Measurements from ENCODE around the gene RAB11FIP4.

Gene RAB11FIP4

GRCh38 chr17:31405890-31406371 is 14.5 kb downstream of the RAB11FIP4 start:
- DNase-seq (ENCODE audit: low read depth in 2 of 2): no peak

- no peak for DNase-seq (ENCODE audit: low read depth in 2 of 2)
Measured at GRCh38 chr17:31408586-31408985, 17.1 kb downstream of the RAB11FIP4 start.

GRCh38 chr17:31411707-31412285 is 20.3 kb downstream of the RAB11FIP4 start:
- DNase-seq (ENCODE audit: low read depth in 2 of 2): no peak

GRCh38 chr17:31412511-31412910 is 21.0 kb downstream of the RAB11FIP4 start:
- no peak for DNase-seq (ENCODE audit: low read depth in 2 of 2)

DNA sequence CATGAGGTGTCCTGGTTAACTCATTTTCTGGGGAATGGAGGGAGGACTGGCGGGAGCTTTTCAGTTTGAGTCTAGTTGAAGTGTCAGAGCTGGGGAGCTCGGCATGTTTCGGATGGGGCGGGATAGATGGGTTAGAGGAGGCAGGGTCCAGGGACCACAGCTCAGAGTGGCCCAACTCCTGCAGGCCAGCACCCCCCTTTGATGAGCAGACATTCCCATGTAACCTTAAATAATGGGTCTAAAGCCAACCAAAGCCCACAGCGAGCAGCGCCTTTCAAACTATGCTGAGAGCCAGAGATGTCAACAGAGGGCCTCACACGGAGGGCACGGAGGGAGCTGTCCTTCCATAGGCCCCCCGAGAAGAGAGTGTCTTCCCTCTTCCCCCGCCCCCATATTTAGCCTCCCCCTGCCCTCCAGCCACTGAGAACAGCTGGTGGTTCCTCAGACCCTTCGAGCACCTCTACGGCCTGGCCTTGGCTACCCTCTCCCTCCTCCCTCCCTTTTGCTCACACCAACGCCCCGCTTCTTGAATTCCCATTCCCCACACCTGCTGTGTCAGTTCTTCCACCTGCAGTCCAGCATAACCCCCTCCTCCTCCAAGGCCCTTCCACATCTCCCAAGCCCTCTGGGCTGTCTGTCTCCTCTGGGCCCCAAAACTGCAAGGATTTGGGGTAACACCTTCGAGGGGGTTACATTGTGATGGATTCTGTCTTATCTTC is 21.8 kb downstream of the RAB11FIP4 start:
- no peak for DNase-seq (ENCODE audit: low read depth in 2 of 2)

GRCh38 chr17:31413874-31414549 is 22.5 kb downstream of the RAB11FIP4 start:
- DNase-seq (ENCODE audit: low read depth in 2 of 2): no peak

DNA sequence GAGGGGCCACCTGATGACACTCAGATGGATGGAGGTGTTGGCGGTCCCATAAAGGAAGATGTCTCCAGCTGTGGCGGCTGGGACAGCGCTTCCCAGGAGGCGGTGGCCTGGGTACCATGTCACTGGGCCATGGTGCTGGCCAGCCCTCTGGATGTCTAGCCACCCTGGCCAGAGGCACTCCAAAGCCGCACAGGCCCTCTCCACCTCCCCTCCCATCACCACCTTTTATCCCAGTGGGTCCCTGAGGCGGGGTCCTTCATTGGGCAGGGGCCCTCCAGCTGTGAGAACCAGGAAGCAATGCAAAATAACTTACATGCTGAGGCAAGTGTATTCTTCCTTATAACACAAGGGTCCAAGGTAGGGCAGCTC is 23.1 kb downstream of the RAB11FIP4 start:
- no peak for DNase-seq (ENCODE audit: low read depth in 2 of 2)

GRCh38 chr17:31415004-31415454 is 23.6 kb downstream of the RAB11FIP4 start:
- no peak for DNase-seq (ENCODE audit: low read depth in 2 of 2)

DNA sequence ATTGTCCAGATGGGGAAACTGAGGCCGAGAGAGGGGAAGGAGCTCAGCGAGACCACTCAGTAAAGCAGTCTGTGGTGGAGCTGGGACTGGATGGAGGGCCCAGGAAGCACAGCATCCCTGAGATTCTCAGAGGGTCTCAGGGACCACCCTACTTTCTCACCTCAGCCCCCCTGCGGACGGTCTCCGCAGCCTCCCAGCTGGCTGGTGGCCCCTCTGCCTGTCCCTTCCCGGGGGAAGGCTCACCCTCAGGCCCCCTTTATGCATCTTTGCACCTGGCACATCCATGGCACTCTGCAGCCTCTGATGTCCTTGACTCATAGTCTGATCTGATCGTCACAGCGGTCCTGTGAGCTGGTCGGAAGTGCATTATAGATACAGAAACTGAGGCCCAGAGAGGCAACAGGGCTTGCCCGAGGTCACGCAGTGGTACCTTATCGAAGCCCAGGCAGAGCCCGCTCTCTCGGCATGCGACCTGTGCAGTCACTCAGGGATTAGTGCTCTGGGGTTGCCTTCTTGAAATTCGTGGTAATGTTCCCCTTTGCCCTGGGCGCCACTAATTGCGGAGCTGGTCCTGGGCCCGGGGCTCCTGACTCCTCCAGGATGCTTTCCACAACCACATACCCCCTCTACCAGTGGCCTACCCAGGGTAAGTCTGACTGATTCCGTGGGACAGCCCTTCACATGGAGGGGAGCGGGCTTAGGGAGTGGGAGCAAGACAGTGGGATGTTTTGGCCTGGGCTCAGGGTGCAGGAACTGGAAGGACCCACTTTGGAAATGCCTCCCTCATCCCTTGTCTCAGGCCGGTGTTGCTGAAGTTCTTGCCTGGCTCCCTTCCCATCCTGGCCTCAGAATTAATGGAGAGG is 24.4 kb downstream of the RAB11FIP4 start:
- no peak for DNase-seq (ENCODE audit: low read depth in 2 of 2)

GRCh38 chr17:31416503-31416923 is 25.0 kb downstream of the RAB11FIP4 start:
- no peak for DNase-seq (ENCODE audit: low read depth in 2 of 2)

GRCh38 chr17:31417051-31417792 is 25.7 kb downstream of the RAB11FIP4 start:
- DNase-seq (ENCODE audit: low read depth in 2 of 2): no peak

DNA sequence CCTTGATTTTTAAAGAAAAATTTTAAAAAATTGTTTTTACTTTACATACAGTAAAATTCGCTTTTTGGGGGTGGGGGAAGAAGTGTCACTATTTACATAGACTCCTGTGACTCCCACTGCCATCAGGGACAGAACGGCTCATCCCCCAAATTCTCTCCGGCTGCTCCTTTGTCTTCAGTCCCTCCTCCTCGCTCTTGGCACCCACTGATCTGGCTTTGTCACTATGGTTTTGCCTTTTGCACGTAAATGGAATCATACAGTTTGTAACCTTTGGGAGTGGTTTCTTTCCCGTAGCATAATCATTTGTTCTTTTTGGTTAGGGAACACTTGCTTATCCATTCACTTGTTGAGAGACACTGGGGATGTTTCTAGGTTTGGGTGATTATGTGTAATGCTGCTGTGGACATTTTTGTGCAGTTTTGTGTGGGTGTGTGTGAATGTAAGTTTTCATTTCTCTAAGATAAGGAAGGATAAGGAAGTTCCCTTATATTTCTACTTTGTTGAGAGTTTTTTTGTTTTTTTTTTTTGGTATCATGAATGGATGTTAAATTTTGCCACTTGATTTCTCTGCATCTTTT is 27.4 kb downstream of the RAB11FIP4 start:
- no peak for DNase-seq (ENCODE audit: low read depth in 2 of 2)

- DNase-seq (ENCODE audit: low read depth in 2 of 2): no peak
Measured at GRCh38 chr17:31422443-31422842, 31.0 kb downstream of the RAB11FIP4 start.

- no peak for DNase-seq (ENCODE audit: low read depth in 2 of 2)
Measured at GRCh38 chr17:31424944-31425281, 33.4 kb downstream of the RAB11FIP4 start.

- DNase-seq (ENCODE audit: low read depth in 2 of 2): no peak
Measured at GRCh38 chr17:31425282-31426040, 34.0 kb downstream of the RAB11FIP4 start.

- DNase-seq (ENCODE audit: low read depth in 2 of 2): no peak
Measured at GRCh38 chr17:31427684-31428083, 36.2 kb downstream of the RAB11FIP4 start.

- no peak for DNase-seq (ENCODE audit: low read depth in 2 of 2)
Measured at GRCh38 chr17:31428111-31428510, 36.6 kb downstream of the RAB11FIP4 start.

DNA sequence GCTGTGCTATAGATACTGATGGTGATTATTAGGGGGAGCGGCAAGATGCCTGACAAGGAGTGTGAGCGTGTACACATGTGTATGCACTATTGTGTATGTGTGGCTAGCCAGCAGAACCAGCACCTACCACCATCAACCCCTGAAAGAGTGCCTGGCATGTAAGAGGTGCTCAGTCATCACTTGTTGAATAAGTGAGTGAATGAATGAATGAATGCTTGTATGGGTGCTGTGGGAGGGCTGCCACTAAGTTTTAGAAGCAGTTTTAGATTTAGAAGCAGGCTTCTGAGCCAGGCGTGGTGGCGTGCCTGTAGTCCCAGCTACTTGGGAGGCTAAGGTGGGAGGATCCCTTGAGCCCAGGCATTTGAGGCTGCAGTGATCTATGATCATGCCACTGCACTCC is 37.0 kb downstream of the RAB11FIP4 start:
- no peak for DNase-seq (ENCODE audit: low read depth in 2 of 2)

GRCh38 chr17:31431098-31431851 is 39.8 kb downstream of the RAB11FIP4 start:
- DNase-seq (ENCODE audit: low read depth in 2 of 2): no peak

All from fibroblast of skin of left quadriceps (primary cell).